B cell (primary cell): ENCODE measurements around the gene ARHGEF7.

Experiments
- CTCF ChIP-seq: fragments of 200-600 bp; IDR thresholded peaks from one replicate; pipeline ENCODE4 v1.8.0; 2022; ENCODE audit warnings: antibody characterized with exemption, mild to moderate bottlenecking
- EZH2 ChIP-seq: IDR thresholded peaks from 2 replicates; pipeline ENCODE4 v1.6.1; 2012; ENCODE audit warnings: borderline replicate concordance, low read depth, mild to moderate bottlenecking, moderate library complexity, low read length; ENCODE audit not compliant: insufficient read depth, poor library complexity, severe bottlenecking

- TF ChIP-seq CTCF (no peak), EZH2 (no peak)
Observed at GRCh38 chr13:111304603-111305289, 189.6 kb downstream of the ARHGEF7 start.
